Measurements from ENCODE around the gene LDB2.

DNA sequence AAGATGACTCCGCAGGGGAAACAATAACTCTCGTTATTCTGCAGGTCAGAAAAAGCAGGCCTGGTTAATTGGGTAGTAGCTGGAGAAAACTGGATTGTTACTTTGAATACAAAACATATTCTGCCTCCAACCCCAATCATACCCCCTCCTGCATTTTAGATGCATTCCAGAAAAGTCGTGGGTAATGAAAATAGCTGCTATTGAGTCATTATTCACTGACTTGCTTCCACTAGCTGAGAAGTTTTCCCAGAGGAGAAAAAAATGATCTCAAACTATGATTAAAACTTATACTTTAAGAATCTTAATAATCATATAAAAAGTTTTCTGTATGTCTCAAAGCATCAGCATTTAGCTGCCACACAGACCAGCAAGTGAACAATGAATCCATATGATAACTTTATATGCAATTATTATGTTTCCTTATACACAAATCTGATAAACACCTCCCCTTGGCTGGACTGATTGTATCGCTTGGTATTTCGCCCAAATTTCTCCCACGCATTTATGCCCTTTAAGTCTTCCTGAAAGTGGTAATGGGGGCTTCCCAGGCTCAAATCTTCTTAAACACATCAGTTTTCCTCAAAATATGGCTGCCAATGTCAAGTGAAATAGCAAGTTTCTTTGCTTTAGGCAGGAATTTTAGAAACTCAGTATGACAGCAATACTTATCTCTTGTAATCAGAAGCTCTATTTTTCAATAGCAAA is 181.0 kb downstream of the LDB2 start:
- TF ChIP-seq SUZ12 (IDR thresholded peaks at IDR 0.05) (no peak), LEF1 (IDR thresholded peaks at IDR 0.05; ENCODE audit: borderline replicate concordance) (no peak), FOXM1 (IDR thresholded peaks at IDR 0.05; ENCODE audit: borderline replicate concordance) (no peak), ELF4 (IDR thresholded peaks at IDR 0.05) (no peak), NFRKB (IDR thresholded peaks at IDR 0.05) (no peak)
